Nephron progenitor cell (in vitro differentiated cells): ENCODE data around the gene FGGY.
A peak's percentile ranks its signal among the peaks of the same experiment; 100 is the strongest.

ENCODE experiments used
- DNase-seq: peaks from one replicate; pipeline ENCODE4 v3.0.0; 2021
- H3K27ac Mint-ChIP-seq: 2 replicates; pipeline ENCODE4 v1.8.0; 2021; ENCODE audit warnings: mild to moderate bottlenecking, moderate library complexity, mixed read lengths
- H3K27me3 Mint-ChIP-seq: 2 replicates; pipeline ENCODE4 v1.8.0; 2021; ENCODE audit warnings: mild to moderate bottlenecking, low read depth, mixed read lengths; ENCODE audit not compliant: poor library complexity
- H3K36me3 Mint-ChIP-seq: 2 replicates; pipeline ENCODE4 v1.8.0; 2021; ENCODE audit warnings: low read depth, mixed read lengths
- H3K4me1 Mint-ChIP-seq: 2 replicates; pipeline ENCODE4 v1.8.0; 2021; ENCODE audit warnings: mixed read lengths
- H3K4me3 Mint-ChIP-seq: 2 replicates; pipeline ENCODE4 v1.8.0; 2021; ENCODE audit warnings: mild to moderate bottlenecking, moderate library complexity, mixed read lengths
- H3K9me3 Mint-ChIP-seq: 2 replicates; pipeline ENCODE4 v1.8.0; 2021; ENCODE audit warnings: mild to moderate bottlenecking, moderate library complexity, mixed read lengths
- TF ChIP-seq, protein P1 (sequence below): fragments of 200-600 bp; sonication (generic); IDR thresholded peaks from 2 replicates; pipeline ENCODE4 v1.5.0; 2021; ENCODE audit warnings: antibody characterized with exemption

Gene FGGY

DNA sequence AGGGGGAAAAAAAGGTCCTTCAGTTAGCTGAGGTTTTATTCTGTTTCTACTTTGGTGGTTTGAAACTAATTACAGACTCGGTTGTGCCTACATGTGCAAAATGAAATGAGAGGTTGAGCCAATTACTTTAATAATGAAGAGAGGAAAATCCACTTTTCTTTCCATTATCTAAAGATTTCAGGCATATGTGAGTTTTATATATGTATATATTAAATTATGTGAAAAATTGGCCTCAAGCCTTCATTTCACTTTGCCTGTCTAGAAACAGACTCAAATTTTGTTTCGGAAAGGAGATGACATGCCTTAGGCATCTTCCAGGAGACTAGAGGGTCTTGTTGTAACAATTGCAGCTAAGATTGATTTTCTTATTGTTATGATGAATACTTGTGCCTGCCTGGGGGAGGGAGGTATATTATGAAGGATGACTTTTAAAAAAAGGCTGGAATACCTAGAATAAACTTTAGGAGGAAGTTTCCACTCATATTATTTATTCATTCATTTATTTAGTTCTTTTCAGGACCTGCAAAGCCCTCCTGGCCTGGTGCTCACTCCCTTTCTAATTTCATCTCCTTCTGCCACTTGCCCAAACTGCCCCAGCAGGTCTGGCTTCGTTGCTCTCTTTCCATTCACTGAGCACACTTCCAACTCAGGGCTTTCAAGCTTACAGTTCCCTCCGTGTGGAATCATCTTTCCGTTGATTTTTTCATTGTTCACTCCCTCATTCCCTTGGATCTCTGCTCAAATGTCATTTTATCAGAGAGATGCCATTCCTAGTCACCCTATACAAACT, 423.6 kb downstream of the FGGY start:
- no peak for DNase-seq
- Mint-ChIP-seq H3K4me3 (no peak overlapping the region), H3K27me3 (no peaks in the 10 kb centered on the region), H3K4me1 (peaks cover 15% of the 10 kb centered on the region), H3K27ac (peak overlapping the region; percentile 61), H3K36me3 (peaks cover 28% of the 10 kb centered on the region), H3K9me3 (peaks cover 37% of the 10 kb centered on the region)
- TF ChIP-seq, protein P1, sequence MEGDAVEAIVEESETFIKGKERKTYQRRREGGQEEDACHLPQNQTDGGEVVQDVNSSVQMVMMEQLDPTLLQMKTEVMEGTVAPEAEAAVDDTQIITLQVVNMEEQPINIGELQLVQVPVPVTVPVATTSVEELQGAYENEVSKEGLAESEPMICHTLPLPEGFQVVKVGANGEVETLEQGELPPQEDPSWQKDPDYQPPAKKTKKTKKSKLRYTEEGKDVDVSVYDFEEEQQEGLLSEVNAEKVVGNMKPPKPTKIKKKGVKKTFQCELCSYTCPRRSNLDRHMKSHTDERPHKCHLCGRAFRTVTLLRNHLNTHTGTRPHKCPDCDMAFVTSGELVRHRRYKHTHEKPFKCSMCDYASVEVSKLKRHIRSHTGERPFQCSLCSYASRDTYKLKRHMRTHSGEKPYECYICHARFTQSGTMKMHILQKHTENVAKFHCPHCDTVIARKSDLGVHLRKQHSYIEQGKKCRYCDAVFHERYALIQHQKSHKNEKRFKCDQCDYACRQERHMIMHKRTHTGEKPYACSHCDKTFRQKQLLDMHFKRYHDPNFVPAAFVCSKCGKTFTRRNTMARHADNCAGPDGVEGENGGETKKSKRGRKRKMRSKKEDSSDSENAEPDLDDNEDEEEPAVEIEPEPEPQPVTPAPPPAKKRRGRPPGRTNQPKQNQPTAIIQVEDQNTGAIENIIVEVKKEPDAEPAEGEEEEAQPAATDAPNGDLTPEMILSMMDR: no peak

DNA sequence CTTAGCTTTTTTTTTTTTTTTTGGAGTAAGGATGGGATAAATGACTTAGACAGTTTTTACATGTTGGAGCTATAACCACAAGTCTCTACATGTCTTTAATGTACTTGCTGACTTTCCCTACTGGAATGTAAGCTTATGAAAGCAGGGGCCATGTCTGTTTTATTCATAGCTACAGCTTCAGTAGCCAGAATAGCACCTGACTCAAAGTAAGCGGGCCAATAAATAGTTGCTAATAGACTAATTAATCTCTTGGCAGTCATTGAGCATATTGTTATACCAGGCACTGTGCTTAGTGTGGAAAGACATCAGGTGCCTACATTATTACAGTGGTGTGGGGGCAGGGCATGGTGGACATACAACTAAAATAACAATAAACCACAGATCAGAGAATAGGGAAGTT, 433.4 kb downstream of the FGGY start:
- Mint-ChIP-seq H3K9me3 (peaks cover 14% of the 10 kb centered on the region), H3K4me3 (no peak overlapping the region), H3K27me3 (peaks cover 3% of the 10 kb centered on the region), H3K27ac (peak overlapping the region; percentile 95), H3K36me3 (peaks cover 15% of the 10 kb centered on the region), H3K4me1 (peaks cover 46% of the 10 kb centered on the region)
- TF ChIP-seq, protein P1: no peak
- DNase-seq: no peak

DNA sequence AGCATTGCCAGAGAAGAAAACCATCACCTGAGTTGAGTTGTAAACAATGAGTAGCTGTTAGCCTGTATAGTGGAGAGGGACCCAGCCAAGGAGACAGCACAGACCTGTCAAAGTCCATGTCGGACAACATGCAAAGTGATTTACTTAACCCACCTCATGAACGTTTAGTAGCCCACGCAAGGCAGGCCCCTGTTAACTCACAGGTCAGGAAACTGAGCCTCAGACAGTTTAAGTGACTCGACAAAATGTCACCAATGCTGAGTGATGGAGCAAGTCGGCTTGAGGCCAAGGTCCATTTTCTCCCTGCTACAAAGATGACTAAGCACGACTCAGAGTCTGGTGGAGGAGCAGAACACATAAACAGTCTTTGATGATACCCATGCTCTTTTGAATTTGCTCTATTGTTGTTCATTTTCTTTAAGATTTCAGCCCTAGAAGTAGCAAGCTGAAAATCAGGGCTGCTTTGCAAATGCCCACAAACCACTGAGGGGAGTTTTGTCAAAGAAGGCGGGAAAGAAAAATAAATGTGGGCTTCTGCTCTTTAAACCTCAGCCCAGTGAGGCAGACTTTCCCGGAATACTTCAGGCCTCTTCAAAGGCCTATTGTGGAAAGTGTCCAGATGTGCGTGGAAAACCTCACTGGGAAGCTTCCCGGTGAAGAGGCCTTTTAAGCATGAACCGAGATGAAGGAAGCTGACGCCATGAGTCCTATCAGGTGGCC, 434.0 kb downstream of the FGGY start:
- TF ChIP-seq, protein P1: no peak
- H3K27ac Mint-ChIP-seq: peak overlapping the region; percentile 95
- DNase-seq: no peak
- peaks cover 22% of the 10 kb centered on the region for H3K36me3 Mint-ChIP-seq
- no peak overlapping the region for H3K4me3 Mint-ChIP-seq
- H3K9me3 Mint-ChIP-seq: peaks cover 20% of the 10 kb centered on the region
- peaks cover 46% of the 10 kb centered on the region for H3K4me1 Mint-ChIP-seq
- H3K27me3 Mint-ChIP-seq: peaks cover 3% of the 10 kb centered on the region

DNA sequence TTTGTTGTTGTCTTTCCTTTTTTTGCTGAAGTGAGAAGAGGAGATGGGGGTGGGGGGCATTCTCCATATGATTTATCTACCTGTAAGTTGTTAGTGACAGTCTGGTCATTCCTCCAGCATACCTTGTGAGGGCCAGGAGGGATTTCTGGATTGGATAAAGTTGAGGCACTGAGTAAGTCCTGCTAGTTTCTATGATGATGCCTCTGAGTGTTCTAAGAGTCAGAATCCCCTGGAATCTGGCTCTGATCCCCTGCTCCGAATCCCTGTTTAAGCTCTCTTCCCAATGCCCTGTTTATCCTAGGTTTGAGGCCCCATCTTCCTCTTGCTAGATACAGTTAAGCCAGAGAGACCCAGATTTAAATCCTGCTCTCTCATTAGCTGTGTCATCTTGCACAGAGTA, 434.7 kb downstream of the FGGY start:
- TF ChIP-seq, protein P1: no peak
- H3K4me3 Mint-ChIP-seq: no peak overlapping the region
- no peak for DNase-seq
- H3K27ac Mint-ChIP-seq: peak overlapping the region; percentile 95
- H3K36me3 Mint-ChIP-seq: peaks cover 28% of the 10 kb centered on the region
- H3K4me1 Mint-ChIP-seq: peaks cover 46% of the 10 kb centered on the region
- peaks cover 26% of the 10 kb centered on the region for H3K9me3 Mint-ChIP-seq
- peaks cover 3% of the 10 kb centered on the region for H3K27me3 Mint-ChIP-seq

DNA sequence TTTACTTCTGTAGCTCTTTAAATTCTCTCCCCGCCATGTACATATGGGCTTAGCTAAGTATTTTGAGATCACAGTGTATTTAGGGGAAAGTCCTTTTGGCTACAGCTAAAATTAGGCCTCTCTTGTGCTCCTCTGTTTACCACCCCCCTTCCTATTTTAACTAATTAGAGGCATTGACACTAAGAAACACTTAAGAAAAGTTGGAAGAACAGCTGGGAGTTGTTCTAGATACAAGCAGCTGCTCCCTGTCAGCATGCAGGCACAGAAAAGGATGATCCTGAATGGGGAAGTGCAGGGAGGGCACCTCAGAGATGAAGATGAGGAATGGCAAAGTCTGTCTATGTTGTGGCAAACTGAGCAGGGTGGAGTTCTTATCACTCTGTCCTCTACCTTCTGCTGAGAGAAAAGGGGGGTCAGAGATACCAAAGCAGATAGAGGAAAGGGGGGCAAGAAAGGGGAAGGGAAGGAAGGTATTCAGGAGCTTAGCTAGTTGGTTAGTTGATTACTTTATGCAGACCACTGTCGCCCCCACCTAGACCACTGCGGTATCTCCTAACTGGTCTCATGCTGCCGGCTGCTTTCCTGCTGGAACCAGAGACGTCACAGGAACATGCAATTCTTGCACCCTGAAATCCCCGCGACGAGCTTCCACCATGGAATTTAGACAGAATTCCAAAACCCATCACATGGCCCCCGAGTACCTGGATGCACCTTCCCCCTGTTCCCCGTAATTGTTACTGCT, 435.5 kb downstream of the FGGY start:
- no peak overlapping the region for H3K4me3 Mint-ChIP-seq
- H3K27me3 Mint-ChIP-seq: peaks cover 3% of the 10 kb centered on the region
- H3K4me1 Mint-ChIP-seq: peaks cover 41% of the 10 kb centered on the region
- TF ChIP-seq, protein P1: no peak
- DNase-seq: no peak
- peaks cover 33% of the 10 kb centered on the region for H3K36me3 Mint-ChIP-seq
- H3K9me3 Mint-ChIP-seq: peaks cover 34% of the 10 kb centered on the region
- peak overlapping the region; percentile 49 for H3K27ac Mint-ChIP-seq
